Measurements from ENCODE around the gene LARGE1. TPM values are rescaled to one million over a fixed set of nuclear protein-coding genes. Genes with fewer than 3 reads are reported as not detected.

The LARGE1 gene
- total RNA-seq, 1 donor, result 22.8 TPM

GRCh38 chr22:33426451-33426850, 493.8 kb downstream of the LARGE1 start:
- no peaks in the 10 kb centered on the region for H3K4me1 ChIP-seq (ENCODE audit: insufficient read depth, low read length)
- no peaks in the 10 kb centered on the region for H3K36me3 ChIP-seq (ENCODE audit: insufficient read depth, low read length)
- no peak overlapping the region for H3K4me3 ChIP-seq (ENCODE audit: insufficient read depth, low read length)
- no peak for TF ChIP-seq CTCF (IDR thresholded peaks at IDR 0.05; ENCODE audit: extremely low read depth, low read depth, low read length)
- no peaks in the 10 kb centered on the region for H3K9me3 ChIP-seq (ENCODE audit: low read depth, low read length)
- DNase-seq (ENCODE audit: insufficient read length, low spot score, missing footprints), result no peak
- no peaks in the 10 kb centered on the region for H3K79me2 ChIP-seq (ENCODE audit: insufficient read depth, low read length)
- H2AFZ ChIP-seq (ENCODE audit: low read length), result no peak overlapping the region
- H3K27me3 ChIP-seq (ENCODE audit: insufficient read depth, low read length), result no peaks in the 10 kb centered on the region
- no peaks in the 10 kb centered on the region for H4K20me1 ChIP-seq (ENCODE audit: insufficient read depth, low read length)
- no peak overlapping the region for H3K27ac ChIP-seq (ENCODE audit: low read depth, low read length)
- H3K4me2 ChIP-seq (ENCODE audit: insufficient read depth, low read length), result no peak overlapping the region

- H3K4me2 ChIP-seq (ENCODE audit: insufficient read depth, low read length), result no peak overlapping the region
- H3K4me1 ChIP-seq (ENCODE audit: insufficient read depth, low read length), result no peaks in the 10 kb centered on the region
- H3K27me3 ChIP-seq (ENCODE audit: insufficient read depth, low read length), result no peaks in the 10 kb centered on the region
- no peak for DNase-seq (ENCODE audit: insufficient read length, low spot score, missing footprints)
- TF ChIP-seq CTCF (IDR thresholded peaks at IDR 0.05; ENCODE audit: extremely low read depth, low read depth, low read length), result no peak
- H3K9me3 ChIP-seq (ENCODE audit: low read depth, low read length), result no peaks in the 10 kb centered on the region
- H3K4me3 ChIP-seq (ENCODE audit: insufficient read depth, low read length), result no peak overlapping the region
- H3K27ac ChIP-seq (ENCODE audit: low read depth, low read length), result no peak overlapping the region
- H3K79me2 ChIP-seq (ENCODE audit: insufficient read depth, low read length), result no peaks in the 10 kb centered on the region
- no peak overlapping the region for H2AFZ ChIP-seq (ENCODE audit: low read length)
- H3K36me3 ChIP-seq (ENCODE audit: insufficient read depth, low read length), result no peaks in the 10 kb centered on the region
- H4K20me1 ChIP-seq (ENCODE audit: insufficient read depth, low read length), result no peaks in the 10 kb centered on the region
These were observed 498.4 kb downstream of the LARGE1 start for GRCh38 chr22:33421859-33422258.

- Histone ChIP-seq H4K20me1 (ENCODE audit: insufficient read depth, low read length) (no peaks in the 10 kb centered on the region), H3K9me3 (ENCODE audit: low read depth, low read length) (no peaks in the 10 kb centered on the region), H3K27me3 (ENCODE audit: insufficient read depth, low read length) (no peaks in the 10 kb centered on the region), H3K79me2 (ENCODE audit: insufficient read depth, low read length) (no peaks in the 10 kb centered on the region), H3K36me3 (ENCODE audit: insufficient read depth, low read length) (no peaks in the 10 kb centered on the region), H2AFZ (ENCODE audit: low read length) (no peak overlapping the region), H3K4me1 (ENCODE audit: insufficient read depth, low read length) (no peaks in the 10 kb centered on the region), H3K4me3 (ENCODE audit: insufficient read depth, low read length) (no peak overlapping the region), H3K27ac (ENCODE audit: low read depth, low read length) (no peak overlapping the region), H3K4me2 (ENCODE audit: insufficient read depth, low read length) (no peak overlapping the region)
- no peak for TF ChIP-seq CTCF (IDR thresholded peaks at IDR 0.05; ENCODE audit: extremely low read depth, low read depth, low read length)
- no peak for DNase-seq (ENCODE audit: insufficient read length, low spot score, missing footprints)
These were observed 501.8 kb downstream of the LARGE1 start for GRCh38 chr22:33418484-33418883.

GRCh38 chr22:33415401-33415800, 504.9 kb downstream of the LARGE1 start:
- no peaks in the 10 kb centered on the region for H3K27me3 ChIP-seq (ENCODE audit: insufficient read depth, low read length)
- H3K4me3 ChIP-seq (ENCODE audit: insufficient read depth, low read length), result no peak overlapping the region
- no peak overlapping the region for H2AFZ ChIP-seq (ENCODE audit: low read length)
- no peaks in the 10 kb centered on the region for H3K9me3 ChIP-seq (ENCODE audit: low read depth, low read length)
- H4K20me1 ChIP-seq (ENCODE audit: insufficient read depth, low read length), result no peaks in the 10 kb centered on the region
- no peaks in the 10 kb centered on the region for H3K79me2 ChIP-seq (ENCODE audit: insufficient read depth, low read length)
- no peaks in the 10 kb centered on the region for H3K36me3 ChIP-seq (ENCODE audit: insufficient read depth, low read length)
- no peak overlapping the region for H3K4me2 ChIP-seq (ENCODE audit: insufficient read depth, low read length)
- DNase-seq (ENCODE audit: insufficient read length, low spot score, missing footprints), result no peak
- H3K27ac ChIP-seq (ENCODE audit: low read depth, low read length), result no peak overlapping the region
- H3K4me1 ChIP-seq (ENCODE audit: insufficient read depth, low read length), result no peaks in the 10 kb centered on the region
- TF ChIP-seq CTCF (IDR thresholded peaks at IDR 0.05; ENCODE audit: extremely low read depth, low read depth, low read length), result no peak

Data from osteoblast (primary cell).